GM10266 (cell line): ENCODE data around the gene COMMD3.

Experiments
- DNase-seq: peaks from one replicate; pipeline ENCODE4 v3.0.0; 2012; ENCODE audit errors: extremely low spot score
- CTCF ChIP-seq: IDR thresholded peaks from 2 replicates; pipeline ENCODE4 v1.5.1; 2012; ENCODE audit warnings: mild to moderate bottlenecking, low read depth; ENCODE audit not compliant: control insufficient read depth, insufficient read depth; ENCODE audit errors: missing control alignments

Gene COMMD3

GRCh38 chr10:22340329-22341189 lies 24.4 kb downstream of the COMMD3 start:
- peak; percentile 86 for DNase-seq
- no peak for TF ChIP-seq CTCF

GRCh38 chr10:22341190-22341925 lies 25.2 kb downstream of the COMMD3 start:
- DNase-seq, result no peak
- TF ChIP-seq CTCF, result no peak

GRCh38 chr10:22341926-22342196 lies 25.7 kb downstream of the COMMD3 start:
- TF ChIP-seq CTCF, result no peak
- DNase-seq, result no peak

- TF ChIP-seq CTCF, result no peak
- no peak for DNase-seq
Observed at GRCh38 chr10:22342421-22342820, 26.2 kb downstream of the COMMD3 start.

DNA sequence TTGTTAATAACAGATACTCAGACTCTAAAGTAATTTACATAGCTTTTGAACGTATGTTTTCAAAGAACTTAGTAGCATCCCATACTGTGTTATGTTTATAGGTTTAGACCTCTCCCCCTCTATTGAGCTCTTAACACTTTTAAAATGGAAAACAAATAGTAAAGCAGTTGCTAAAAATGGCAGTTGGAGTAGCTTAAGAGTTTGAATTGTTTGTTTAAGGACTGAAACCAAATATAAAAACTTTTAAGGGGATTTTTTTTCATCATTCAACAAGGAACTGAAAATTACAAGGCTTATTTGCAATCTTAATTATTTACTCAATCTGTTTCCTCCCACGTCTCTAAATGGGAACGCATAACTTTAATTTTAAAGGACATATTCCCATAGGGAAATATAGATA lies 27.5 kb downstream of the COMMD3 start:
- DNase-seq, result no peak
- no peak for TF ChIP-seq CTCF

DNA sequence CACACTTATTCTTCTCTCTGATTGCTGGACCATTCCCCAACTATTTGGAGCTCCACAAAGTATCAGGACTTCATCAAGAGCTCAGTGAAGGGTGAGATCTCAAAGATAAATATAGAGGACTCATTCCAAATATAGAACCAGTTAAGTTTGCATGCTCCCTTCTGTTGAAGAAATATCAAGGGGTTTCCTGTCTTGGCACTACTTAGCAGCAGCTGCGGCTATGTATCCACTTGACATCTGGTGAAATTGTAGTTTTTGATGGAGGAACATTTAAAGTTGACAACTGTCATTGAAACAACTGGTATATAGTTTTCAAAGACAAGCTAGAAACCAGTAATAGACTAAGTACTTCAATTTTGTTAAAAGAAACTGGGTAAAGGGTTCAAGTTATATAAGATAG lies 28.1 kb downstream of the COMMD3 start:
- no peak for TF ChIP-seq CTCF
- DNase-seq, result no peak

GRCh38 chr10:22344781-22345300 lies 28.7 kb downstream of the COMMD3 start:
- DNase-seq, result no peak
- TF ChIP-seq CTCF, result no peak
